MM.1S (cell line): ENCODE results near the gene EXOC4.

Experiments
- DNase-seq: peaks from one replicate; pipeline ENCODE4 v3.0.0-alpha.2; 2015
- H2AFZ ChIP-seq: fragments of 300-600 bp; sonication (generic); 2 replicates; pipeline ENCODE4 v1.6.0; 2016; ENCODE audit warnings: antibody characterized with exemption, low read length
- H3F3A ChIP-seq: fragments of 300-600 bp; sonication (generic); 2 replicates; pipeline ENCODE4 v1.6.1; 2016; ENCODE audit warnings: mild to moderate bottlenecking, antibody characterized with exemption, low read length, moderate library complexity, mixed read lengths; ENCODE audit not compliant: insufficient read depth
- H3K27ac ChIP-seq: fragments of 300-600 bp; sonication (generic); 2 replicates; pipeline ENCODE4 v1.5.1; 2016; ENCODE audit warnings: mild to moderate bottlenecking, low read length
- H3K27me3 ChIP-seq: fragments of 300-600 bp; sonication (generic); replicated peaks from 2 replicates; pipeline ENCODE4 v1.6.0; 2016; ENCODE audit warnings: low read length; ENCODE audit not compliant: insufficient read depth
- H3K36me3 ChIP-seq: fragments of 300-600 bp; sonication (generic); replicated peaks from 2 replicates; pipeline ENCODE4 v1.6.1; 2016; ENCODE audit warnings: mild to moderate bottlenecking, low read length, mixed read lengths; ENCODE audit not compliant: insufficient read depth
- H3K4me1 ChIP-seq: fragments of 300-600 bp; sonication (generic); 2 replicates; pipeline ENCODE4 v1.6.1; 2016; ENCODE audit warnings: low read length, mixed read lengths
- H3K4me2 ChIP-seq: fragments of 300-600 bp; sonication (generic); 2 replicates; pipeline ENCODE4 v1.6.0; 2016; ENCODE audit warnings: low read depth, low read length
- H3K4me3 ChIP-seq: fragments of 300-600 bp; sonication (generic); 2 replicates; pipeline ENCODE4 v1.5.1; 2016; ENCODE audit warnings: low read length, mixed read lengths
- H3K79me2 ChIP-seq: fragments of 300-600 bp; sonication (generic); 2 replicates; pipeline ENCODE4 v1.6.1; 2016; ENCODE audit warnings: mixed run types, low read length, mixed read lengths
- H3K9ac ChIP-seq: fragments of 300-600 bp; sonication (generic); 2 replicates; pipeline ENCODE4 v1.6.1; 2016; ENCODE audit warnings: low read length, mixed read lengths
- H3K9me2 ChIP-seq: fragments of 300-600 bp; sonication (generic); replicated peaks from 2 replicates; pipeline ENCODE4 v1.6.1; 2016; ENCODE audit warnings: mild to moderate bottlenecking, low read length, mixed read lengths; ENCODE audit not compliant: insufficient read depth
- H3K9me3 ChIP-seq: fragments of 300-600 bp; sonication (generic); replicated peaks from 2 replicates; pipeline ENCODE4 v1.6.1; 2016; ENCODE audit warnings: mild to moderate bottlenecking, low read length, mixed read lengths; ENCODE audit not compliant: insufficient read depth
- H4K20me1 ChIP-seq: fragments of 300-600 bp; sonication (generic); 2 replicates; pipeline ENCODE4 v1.6.1; 2016; ENCODE audit warnings: mild to moderate bottlenecking, low read length, moderate library complexity, mixed read lengths; ENCODE audit not compliant: insufficient read depth
- EZH2 ChIP-seq: fragments of 300-600 bp; sonication (generic); optimal IDR thresholded peaks from 2 replicates; pipeline ENCODE3; 2017; ENCODE audit warnings: low read depth, mild to moderate bottlenecking, antibody characterized with exemption, low read length, mixed read lengths
- EZH2phosphoT487 ChIP-seq: fragments of 300-600 bp; sonication (generic); IDR thresholded peaks from 2 replicates; pipeline ENCODE4 v1.6.1; 2018; ENCODE audit warnings: antibody characterized with exemption, low read length
- TF ChIP-seq, protein P1 (sequence below): fragments of 300-600 bp; sonication (generic); IDR thresholded peaks from 2 replicates; pipeline ENCODE4 v1.5.1; 2016; ENCODE audit warnings: antibody characterized with exemption, low read length, mixed read lengths

EXOC4 gene

DNA sequence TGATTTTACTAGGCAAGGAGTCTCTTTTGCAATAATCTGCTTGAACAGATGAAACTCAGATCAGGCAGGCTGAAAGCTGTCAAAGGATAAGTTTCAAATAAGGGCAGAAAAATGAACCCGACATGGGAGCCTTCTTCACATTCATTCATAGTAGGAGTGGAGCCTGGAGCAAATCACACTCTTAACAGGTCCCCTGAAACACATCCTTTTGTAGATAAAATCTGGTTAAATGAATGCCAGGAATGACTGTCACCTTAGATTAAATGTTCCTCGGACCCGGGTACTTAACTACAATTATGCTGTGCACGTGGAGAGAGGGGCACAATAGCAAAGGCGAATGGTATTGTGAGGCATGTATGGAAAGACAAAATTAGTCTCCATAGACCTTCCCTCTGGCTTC is 529.6 kb downstream of the EXOC4 start:
- no peaks in the 10 kb centered on the region for H3K9me2 ChIP-seq
- H3K27me3 ChIP-seq, result no peaks in the 10 kb centered on the region
- no peak overlapping the region for H3K4me2 ChIP-seq
- no peaks in the 10 kb centered on the region for H3F3A ChIP-seq
- no peak overlapping the region for H3K27ac ChIP-seq
- no peak for DNase-seq
- H3K36me3 ChIP-seq, result no peaks in the 10 kb centered on the region
- H3K9ac ChIP-seq, result no peak overlapping the region
- H3K79me2 ChIP-seq, result no peaks in the 10 kb centered on the region
- H2AFZ ChIP-seq, result no peak overlapping the region
- H3K4me3 ChIP-seq, result no peak overlapping the region
- TF ChIP-seq EZH2 (no peak), EZH2phosphoT487 (no peak)
- TF ChIP-seq, protein P1, sequence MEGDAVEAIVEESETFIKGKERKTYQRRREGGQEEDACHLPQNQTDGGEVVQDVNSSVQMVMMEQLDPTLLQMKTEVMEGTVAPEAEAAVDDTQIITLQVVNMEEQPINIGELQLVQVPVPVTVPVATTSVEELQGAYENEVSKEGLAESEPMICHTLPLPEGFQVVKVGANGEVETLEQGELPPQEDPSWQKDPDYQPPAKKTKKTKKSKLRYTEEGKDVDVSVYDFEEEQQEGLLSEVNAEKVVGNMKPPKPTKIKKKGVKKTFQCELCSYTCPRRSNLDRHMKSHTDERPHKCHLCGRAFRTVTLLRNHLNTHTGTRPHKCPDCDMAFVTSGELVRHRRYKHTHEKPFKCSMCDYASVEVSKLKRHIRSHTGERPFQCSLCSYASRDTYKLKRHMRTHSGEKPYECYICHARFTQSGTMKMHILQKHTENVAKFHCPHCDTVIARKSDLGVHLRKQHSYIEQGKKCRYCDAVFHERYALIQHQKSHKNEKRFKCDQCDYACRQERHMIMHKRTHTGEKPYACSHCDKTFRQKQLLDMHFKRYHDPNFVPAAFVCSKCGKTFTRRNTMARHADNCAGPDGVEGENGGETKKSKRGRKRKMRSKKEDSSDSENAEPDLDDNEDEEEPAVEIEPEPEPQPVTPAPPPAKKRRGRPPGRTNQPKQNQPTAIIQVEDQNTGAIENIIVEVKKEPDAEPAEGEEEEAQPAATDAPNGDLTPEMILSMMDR, result no peak
- H3K9me3 ChIP-seq, result no peaks in the 10 kb centered on the region
- no peaks in the 10 kb centered on the region for H3K4me1 ChIP-seq
- no peaks in the 10 kb centered on the region for H4K20me1 ChIP-seq

DNA sequence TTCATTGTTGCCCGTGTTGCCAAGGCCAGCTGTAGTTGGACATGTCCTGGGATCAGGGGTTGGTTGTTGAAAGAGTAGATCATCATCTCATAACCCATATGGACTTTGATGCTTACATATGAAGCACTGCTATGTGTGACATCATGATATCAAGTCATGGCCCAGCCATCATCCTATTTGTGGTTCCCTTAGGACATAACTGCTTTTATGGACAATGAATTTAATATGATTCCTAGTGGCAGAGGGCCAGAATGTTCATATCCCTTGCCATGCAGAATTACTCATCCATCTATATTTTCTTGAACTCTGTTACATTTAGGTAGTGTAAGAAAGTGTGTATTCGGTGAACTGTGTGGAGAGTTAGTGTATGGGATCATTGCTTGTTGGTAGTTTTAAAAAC is 530.4 kb downstream of the EXOC4 start:
- no peak overlapping the region for H3K4me2 ChIP-seq
- H3K9me2 ChIP-seq, result no peaks in the 10 kb centered on the region
- no peak overlapping the region for H3K4me3 ChIP-seq
- TF ChIP-seq EZH2phosphoT487, result no peak
- no peak for TF ChIP-seq EZH2
- TF ChIP-seq, protein P1, result no peak
- no peaks in the 10 kb centered on the region for H3K27me3 ChIP-seq
- no peaks in the 10 kb centered on the region for H3F3A ChIP-seq
- no peaks in the 10 kb centered on the region for H3K36me3 ChIP-seq
- no peaks in the 10 kb centered on the region for H3K9me3 ChIP-seq
- no peak overlapping the region for H3K27ac ChIP-seq
- H3K79me2 ChIP-seq, result no peaks in the 10 kb centered on the region
- no peaks in the 10 kb centered on the region for H3K4me1 ChIP-seq
- H2AFZ ChIP-seq, result no peak overlapping the region
- H4K20me1 ChIP-seq, result no peaks in the 10 kb centered on the region
- H3K9ac ChIP-seq, result no peak overlapping the region
- no peak for DNase-seq

DNA sequence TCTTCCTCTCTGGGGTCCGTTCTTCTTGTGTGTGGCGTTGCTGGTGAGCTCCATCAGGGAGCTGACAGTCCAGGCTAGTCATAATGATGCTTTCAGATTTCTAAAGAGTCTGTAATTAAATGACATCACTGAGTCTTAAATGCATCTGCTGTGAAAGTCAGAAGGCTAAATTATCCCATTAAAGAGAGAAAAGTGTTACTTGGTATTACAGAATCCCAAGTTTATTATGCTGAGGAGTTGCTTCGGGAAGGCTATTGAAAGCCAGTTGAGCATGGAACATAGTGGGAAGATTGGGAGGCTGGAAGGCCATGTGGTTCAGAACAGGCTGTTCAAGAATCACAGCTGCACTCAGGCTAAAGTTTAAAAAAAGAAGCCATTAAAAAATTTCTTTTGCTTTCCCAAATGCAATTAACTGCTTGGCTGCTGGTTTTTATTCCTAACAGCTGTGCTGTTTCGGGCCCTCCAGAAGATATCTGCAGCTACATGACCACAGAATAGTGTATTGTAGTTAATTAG is 531.7 kb downstream of the EXOC4 start:
- no peak overlapping the region for H2AFZ ChIP-seq
- TF ChIP-seq EZH2phosphoT487 (no peak), EZH2 (no peak)
- TF ChIP-seq, protein P1, result no peak
- H3F3A ChIP-seq, result no peaks in the 10 kb centered on the region
- no peaks in the 10 kb centered on the region for H3K4me1 ChIP-seq
- H3K4me2 ChIP-seq, result no peak overlapping the region
- no peak overlapping the region for H3K9ac ChIP-seq
- H3K4me3 ChIP-seq, result no peak overlapping the region
- no peaks in the 10 kb centered on the region for H3K27me3 ChIP-seq
- H4K20me1 ChIP-seq, result no peaks in the 10 kb centered on the region
- H3K9me2 ChIP-seq, result no peaks in the 10 kb centered on the region
- H3K36me3 ChIP-seq, result no peaks in the 10 kb centered on the region
- no peaks in the 10 kb centered on the region for H3K79me2 ChIP-seq
- H3K9me3 ChIP-seq, result no peaks in the 10 kb centered on the region
- no peak overlapping the region for H3K27ac ChIP-seq
- DNase-seq, result no peak
